Neural cell (in vitro differentiated cells): ENCODE measurements around the gene ACACA. TPM values are rescaled to one million over a fixed set of nuclear protein-coding genes. Genes with fewer than 3 reads are reported as not detected.

Experiments used
- H2AFZ ChIP-seq: fragments of 200-600, 300-800 bp; sonication (generic), shearing (Covaris generic); 2 replicates; pipeline ENCODE4 v1.6.0; 2014; ENCODE audit warnings: low read depth, mild to moderate bottlenecking, antibody characterized with exemption, low read length, moderate library complexity
- H3F3A ChIP-seq: fragments of 200-600 bp; shearing (Covaris generic); 2 replicates; pipeline ENCODE4 v1.6.1; 2016; ENCODE audit warnings: mild to moderate bottlenecking, moderate library complexity, mixed read lengths, antibody characterized with exemption, low read length; ENCODE audit not compliant: insufficient read depth, poor library complexity, severe bottlenecking
- H3K27ac ChIP-seq: fragments of 200-600, 300-800 bp; sonication (generic), shearing (Covaris generic); 2 replicates; pipeline ENCODE4 v1.5.1; 2014; ENCODE audit warnings: mild to moderate bottlenecking, low read length, moderate library complexity
- H3K27me3 ChIP-seq: fragments of 300-800, 200-600 bp; sonication (generic), shearing (Covaris generic); 2 replicates; pipeline ENCODE4 v1.6.0; 2014; ENCODE audit warnings: mild to moderate bottlenecking, low read depth, low read length, moderate library complexity; ENCODE audit not compliant: insufficient read depth
- H3K36me3 ChIP-seq: fragments of 300-800, 200-600 bp; sonication (generic), shearing (Covaris generic); 2 replicates; pipeline ENCODE4 v1.5.1; 2014; ENCODE audit warnings: mild to moderate bottlenecking, antibody characterized with exemption, low read length, moderate library complexity; ENCODE audit not compliant: insufficient read depth
- H3K4me2 ChIP-seq: fragments of 300-800, 200-600 bp; sonication (generic), shearing (Covaris generic); 2 replicates; pipeline ENCODE4 v1.6.0; 2014; ENCODE audit warnings: mild to moderate bottlenecking, low read length
- H3K4me3 ChIP-seq: fragments of 300-800, 200-600 bp; sonication (generic), shearing (Covaris generic); 2 replicates; pipeline ENCODE4 v1.5.1; 2014; ENCODE audit warnings: mild to moderate bottlenecking, low read length, moderate library complexity
- H3K79me2 ChIP-seq: fragments of 200-600 bp; shearing (Covaris generic); replicated peaks from 2 replicates; pipeline ENCODE4 v1.6.0; 2014; ENCODE audit warnings: mild to moderate bottlenecking, low read length, moderate library complexity; ENCODE audit not compliant: insufficient read depth
- H3K9ac ChIP-seq: fragments of 300-800, 200-600 bp; sonication (generic), shearing (Covaris generic); 2 replicates; pipeline ENCODE4 v1.6.1; 2016; ENCODE audit warnings: mild to moderate bottlenecking, low read length, mixed read lengths
- H3K9me2 ChIP-seq: fragments of 200-600 bp; shearing (Covaris generic); 2 replicates; pipeline ENCODE4 v1.6.1; 2016; ENCODE audit warnings: mild to moderate bottlenecking, low read length, mixed read lengths; ENCODE audit not compliant: insufficient read depth
- H3K9me3 ChIP-seq: fragments of 200-600, 300-800 bp; sonication (generic), shearing (Covaris generic); 2 replicates; pipeline ENCODE4 v1.6.1; 2016; ENCODE audit warnings: mild to moderate bottlenecking, mixed run types, low read length, moderate library complexity, mixed read lengths
- H4K20me1 ChIP-seq: fragments of 200-600 bp; shearing (Covaris generic); 2 replicates; pipeline ENCODE4 v1.6.1; 2016; ENCODE audit warnings: mild to moderate bottlenecking, mixed run types; ENCODE audit not compliant: insufficient read depth
- EP300 ChIP-seq: fragments of 450-650 bp; conservative IDR thresholded peaks from 2 replicates; pipeline ENCODE4 v1.6.1; 2014; ENCODE audit warnings: antibody characterized with exemption, mild to moderate bottlenecking, moderate library complexity; ENCODE audit not compliant: poor library complexity, severe bottlenecking
- EZH2 ChIP-seq: fragments of 200-600, 300-800 bp; shearing (Covaris generic), sonication (generic); IDR thresholded peaks from 2 replicates; pipeline ENCODE4 v1.6.1; 2014; ENCODE audit warnings: antibody characterized with exemption, low read length, borderline replicate concordance, mild to moderate bottlenecking; ENCODE audit not compliant: insufficient read depth, poor library complexity, severe bottlenecking
- MXI1 ChIP-seq: fragments of 450-650 bp; conservative IDR thresholded peaks from 2 replicates; pipeline ENCODE4 v1.6.1; 2014; ENCODE audit warnings: antibody characterized with exemption, mild to moderate bottlenecking; ENCODE audit not compliant: poor library complexity, severe bottlenecking
- POLR2AphosphoS5 ChIP-seq: IDR thresholded peaks from 2 replicates; pipeline ENCODE4 v1.6.1; 2012
- RAD21 ChIP-seq: fragments of 450-650 bp; conservative IDR thresholded peaks from 2 replicates; pipeline ENCODE4 v1.6.1; 2014; ENCODE audit warnings: antibody characterized with exemption, mild to moderate bottlenecking, moderate library complexity
- SMC3 ChIP-seq: fragments of 450-650 bp; conservative IDR thresholded peaks from 2 replicates; pipeline ENCODE4 v1.6.1; 2014; ENCODE audit warnings: antibody characterized with exemption, mild to moderate bottlenecking, moderate library complexity; ENCODE audit not compliant: poor library complexity
- TAF1 ChIP-seq: IDR thresholded peaks from 2 replicates; pipeline ENCODE4 v1.6.1; 2012; ENCODE audit warnings: low read depth
- polyA plus RNA-seq: library from polyadenylated mRNA; depleted of rRNA; stranded (reverse); fragments of >200 nt; gene quantifications from 2 replicates; pipeline ENCODE4 v1.2.3, GENCODE V29; 2014
- TF ChIP-seq, protein P1 (sequence below): IDR thresholded peaks from 2 replicates; pipeline ENCODE4 v1.6.1; 2012; ENCODE audit warnings: borderline replicate concordance
- TF ChIP-seq, protein P2 (sequence below): fragments of 450-650 bp; IDR thresholded peaks from 2 replicates; pipeline ENCODE4 v1.5.1; 2014; ENCODE audit warnings: antibody characterized with exemption, mild to moderate bottlenecking, moderate library complexity; ENCODE audit not compliant: poor library complexity, severe bottlenecking

ACACA gene
- polyA plus RNA-seq, 1 donor from 2014 or later = 38.4 TPM

DNA sequence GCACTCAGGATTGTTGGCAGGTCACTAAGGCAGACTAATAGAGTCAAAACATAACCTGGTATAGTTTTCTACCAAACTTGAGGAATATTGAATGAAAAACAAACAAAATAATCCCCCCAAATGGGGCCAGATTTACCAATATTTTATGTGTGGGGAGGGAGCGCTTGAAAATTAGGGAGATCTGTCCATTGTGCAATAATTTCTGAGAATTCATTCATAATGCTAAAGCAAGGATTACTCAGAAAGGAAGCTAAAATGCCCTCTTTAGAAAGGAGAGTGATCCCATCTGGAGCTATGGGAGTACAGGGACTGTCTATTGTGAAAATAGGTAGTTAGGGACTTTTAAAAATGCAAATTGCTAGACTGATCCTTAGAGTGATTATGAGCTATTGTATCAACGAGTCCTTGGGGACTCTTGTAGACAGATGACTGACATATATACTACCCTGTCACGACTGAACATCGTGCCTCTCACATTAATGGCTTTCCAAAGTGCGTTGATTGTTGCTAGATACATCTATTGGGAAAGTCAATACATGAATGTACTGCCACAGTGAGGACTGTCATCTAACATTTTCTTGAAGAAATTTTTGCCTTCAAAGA is 264.2 kb downstream of the ACACA start:
- TF ChIP-seq EZH2 = no peak
- no peak for TF ChIP-seq TAF1
- TF ChIP-seq EP300 = peak; percentile 95
- TF ChIP-seq SMC3 = no peak
- TF ChIP-seq MXI1 = no peak
- TF ChIP-seq, protein P1, sequence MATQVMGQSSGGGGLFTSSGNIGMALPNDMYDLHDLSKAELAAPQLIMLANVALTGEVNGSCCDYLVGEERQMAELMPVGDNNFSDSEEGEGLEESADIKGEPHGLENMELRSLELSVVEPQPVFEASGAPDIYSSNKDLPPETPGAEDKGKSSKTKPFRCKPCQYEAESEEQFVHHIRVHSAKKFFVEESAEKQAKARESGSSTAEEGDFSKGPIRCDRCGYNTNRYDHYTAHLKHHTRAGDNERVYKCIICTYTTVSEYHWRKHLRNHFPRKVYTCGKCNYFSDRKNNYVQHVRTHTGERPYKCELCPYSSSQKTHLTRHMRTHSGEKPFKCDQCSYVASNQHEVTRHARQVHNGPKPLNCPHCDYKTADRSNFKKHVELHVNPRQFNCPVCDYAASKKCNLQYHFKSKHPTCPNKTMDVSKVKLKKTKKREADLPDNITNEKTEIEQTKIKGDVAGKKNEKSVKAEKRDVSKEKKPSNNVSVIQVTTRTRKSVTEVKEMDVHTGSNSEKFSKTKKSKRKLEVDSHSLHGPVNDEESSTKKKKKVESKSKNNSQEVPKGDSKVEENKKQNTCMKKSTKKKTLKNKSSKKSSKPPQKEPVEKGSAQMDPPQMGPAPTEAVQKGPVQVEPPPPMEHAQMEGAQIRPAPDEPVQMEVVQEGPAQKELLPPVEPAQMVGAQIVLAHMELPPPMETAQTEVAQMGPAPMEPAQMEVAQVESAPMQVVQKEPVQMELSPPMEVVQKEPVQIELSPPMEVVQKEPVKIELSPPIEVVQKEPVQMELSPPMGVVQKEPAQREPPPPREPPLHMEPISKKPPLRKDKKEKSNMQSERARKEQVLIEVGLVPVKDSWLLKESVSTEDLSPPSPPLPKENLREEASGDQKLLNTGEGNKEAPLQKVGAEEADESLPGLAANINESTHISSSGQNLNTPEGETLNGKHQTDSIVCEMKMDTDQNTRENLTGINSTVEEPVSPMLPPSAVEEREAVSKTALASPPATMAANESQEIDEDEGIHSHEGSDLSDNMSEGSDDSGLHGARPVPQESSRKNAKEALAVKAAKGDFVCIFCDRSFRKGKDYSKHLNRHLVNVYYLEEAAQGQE = no peak
- peak; percentile 97 for TF ChIP-seq POLR2AphosphoS5
- TF ChIP-seq, protein P2, sequence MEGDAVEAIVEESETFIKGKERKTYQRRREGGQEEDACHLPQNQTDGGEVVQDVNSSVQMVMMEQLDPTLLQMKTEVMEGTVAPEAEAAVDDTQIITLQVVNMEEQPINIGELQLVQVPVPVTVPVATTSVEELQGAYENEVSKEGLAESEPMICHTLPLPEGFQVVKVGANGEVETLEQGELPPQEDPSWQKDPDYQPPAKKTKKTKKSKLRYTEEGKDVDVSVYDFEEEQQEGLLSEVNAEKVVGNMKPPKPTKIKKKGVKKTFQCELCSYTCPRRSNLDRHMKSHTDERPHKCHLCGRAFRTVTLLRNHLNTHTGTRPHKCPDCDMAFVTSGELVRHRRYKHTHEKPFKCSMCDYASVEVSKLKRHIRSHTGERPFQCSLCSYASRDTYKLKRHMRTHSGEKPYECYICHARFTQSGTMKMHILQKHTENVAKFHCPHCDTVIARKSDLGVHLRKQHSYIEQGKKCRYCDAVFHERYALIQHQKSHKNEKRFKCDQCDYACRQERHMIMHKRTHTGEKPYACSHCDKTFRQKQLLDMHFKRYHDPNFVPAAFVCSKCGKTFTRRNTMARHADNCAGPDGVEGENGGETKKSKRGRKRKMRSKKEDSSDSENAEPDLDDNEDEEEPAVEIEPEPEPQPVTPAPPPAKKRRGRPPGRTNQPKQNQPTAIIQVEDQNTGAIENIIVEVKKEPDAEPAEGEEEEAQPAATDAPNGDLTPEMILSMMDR = no peak
- TF ChIP-seq RAD21 = no peak
- H3K9me2 ChIP-seq = no peaks in the 10 kb centered on the region
- H2AFZ ChIP-seq = no peak overlapping the region
- H3K27me3 ChIP-seq = no peaks in the 10 kb centered on the region
- H3K9me3 ChIP-seq = no peaks in the 10 kb centered on the region
- no peaks in the 10 kb centered on the region for H4K20me1 ChIP-seq
- H3K4me2 ChIP-seq = no peak overlapping the region
- H3K79me2 ChIP-seq = no peaks in the 10 kb centered on the region
- H3K27ac ChIP-seq = no peak overlapping the region
- no peak overlapping the region for H3K9ac ChIP-seq
- peaks cover 2% of the 10 kb centered on the region for H3F3A ChIP-seq
- no peaks in the 10 kb centered on the region for H3K36me3 ChIP-seq
- no peak overlapping the region for H3K4me3 ChIP-seq

DNA sequence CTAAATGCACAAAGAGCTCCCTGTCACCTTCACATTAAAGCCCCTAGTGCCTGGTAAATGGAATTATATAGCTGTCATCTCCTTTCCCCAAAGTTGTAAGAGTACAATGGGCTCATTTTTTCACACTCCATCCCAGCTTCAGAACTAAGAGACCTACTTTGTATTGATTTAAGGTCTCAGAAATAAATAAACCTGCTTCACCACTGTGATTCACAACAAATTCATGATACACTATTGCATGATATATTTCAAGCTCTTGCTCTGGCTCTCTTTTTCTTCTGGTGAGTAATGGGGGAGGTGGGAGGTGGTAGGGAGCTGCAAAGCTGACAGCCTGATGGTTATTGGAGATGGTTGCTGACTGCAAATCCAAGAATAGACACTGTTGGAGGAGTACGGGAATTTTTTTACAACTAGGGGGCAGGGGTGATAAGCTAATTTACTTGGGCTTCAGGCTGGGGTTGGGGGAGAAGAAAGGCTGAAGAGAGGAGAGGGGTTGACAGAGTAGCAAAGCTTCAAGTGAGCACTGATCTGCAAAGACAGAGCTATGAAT is 268.0 kb downstream of the ACACA start:
- H3K79me2 ChIP-seq = no peaks in the 10 kb centered on the region
- H3K9me2 ChIP-seq = no peaks in the 10 kb centered on the region
- H4K20me1 ChIP-seq = no peaks in the 10 kb centered on the region
- no peaks in the 10 kb centered on the region for H3K27me3 ChIP-seq
- no peaks in the 10 kb centered on the region for H3K9me3 ChIP-seq
- H3K36me3 ChIP-seq = no peaks in the 10 kb centered on the region
- no peak overlapping the region for H3K27ac ChIP-seq
- H3F3A ChIP-seq = peaks cover 2% of the 10 kb centered on the region
- no peak overlapping the region for H3K4me3 ChIP-seq
- TF ChIP-seq, protein P2 = no peak
- TF ChIP-seq SMC3 = no peak
- no peak for TF ChIP-seq EP300
- no peak for TF ChIP-seq MXI1
- no peak for TF ChIP-seq EZH2
- TF ChIP-seq RAD21 = no peak
- no peak for TF ChIP-seq POLR2AphosphoS5
- TF ChIP-seq, protein P1 = no peak
- TF ChIP-seq TAF1 = no peak
- no peak overlapping the region for H3K4me2 ChIP-seq
- H2AFZ ChIP-seq = no peak overlapping the region
- H3K9ac ChIP-seq = no peak overlapping the region
